ENCODE results near the gene CAPZA2.

CAPZA2 gene

GRCh38 chr7:116862951-116863670, 724 bp downstream of the CAPZA2 start:
- peak in 1 of 2 experiments; percentile 64 for DNase-seq

GRCh38 chr7:116863936-116864500, 1.6 kb downstream of the CAPZA2 start:
- DNase-seq = no peak

GRCh38 chr7:116871061-116871700, 8.8 kb downstream of the CAPZA2 start:
- DNase-seq = no peak

GRCh38 chr7:116872026-116872425, 9.6 kb downstream of the CAPZA2 start:
- DNase-seq = no peak

- DNase-seq = no peak
Observed at GRCh38 chr7:116873619-116874018, 11.2 kb downstream of the CAPZA2 start.

- no peak for DNase-seq
Observed at GRCh38 chr7:116876664-116877442, 14.5 kb downstream of the CAPZA2 start.

- no peak for DNase-seq
Observed at GRCh38 chr7:116877443-116878217, 15.2 kb downstream of the CAPZA2 start.

- DNase-seq = no peak
Observed at GRCh38 chr7:116884691-116885090, 22.3 kb downstream of the CAPZA2 start.

GRCh38 chr7:116885724-116886123, 23.3 kb downstream of the CAPZA2 start:
- DNase-seq = no peak

GRCh38 chr7:116886543-116887156, 24.3 kb downstream of the CAPZA2 start:
- DNase-seq = no peak

- no peak for DNase-seq
Observed at GRCh38 chr7:116888895-116889294, 26.5 kb downstream of the CAPZA2 start.

- DNase-seq = no peak
Observed at GRCh38 chr7:116895849-116896248, 33.5 kb downstream of the CAPZA2 start.

- no peak for DNase-seq
Observed at GRCh38 chr7:116897661-116898060, 35.3 kb downstream of the CAPZA2 start.

GRCh38 chr7:116899308-116899707, 36.9 kb downstream of the CAPZA2 start:
- DNase-seq = no peak

- DNase-seq = no peak
Observed at GRCh38 chr7:116901143-116901542, 38.8 kb downstream of the CAPZA2 start.

GRCh38 chr7:116902867-116903266, 40.5 kb downstream of the CAPZA2 start:
- DNase-seq = no peak

- no peak for DNase-seq
Observed at GRCh38 chr7:116906391-116906790, 44.0 kb downstream of the CAPZA2 start.

GRCh38 chr7:116910383-116910782, 48.0 kb downstream of the CAPZA2 start:
- DNase-seq = no peak

- DNase-seq = no peak
Observed at GRCh38 chr7:116911801-116912200, 49.4 kb downstream of the CAPZA2 start.

GRCh38 chr7:116912269-116912909, 50.0 kb downstream of the CAPZA2 start:
- DNase-seq = no peak

- DNase-seq = no peak
Observed at GRCh38 chr7:116918704-116919103, 56.3 kb downstream of the CAPZA2 start.

GRCh38 chr7:116920359-116920758, 58.0 kb downstream of the CAPZA2 start:
- DNase-seq = no peak

All from NCI-H2081 (cell line).